Loucy (cell line): ENCODE data around the gene IBA57.

ENCODE experiments used
- H2AFZ ChIP-seq: fragments of 200-600 bp; sonication (generic); 2 replicates; pipeline ENCODE4 v1.6.0; 2016; ENCODE audit warnings: antibody characterized with exemption, mild to moderate bottlenecking, low read length, moderate library complexity
- H3F3A ChIP-seq: fragments of 200-600 bp; 2 replicates; pipeline ENCODE4 v1.6.0; 2016; ENCODE audit warnings: antibody characterized with exemption, low read depth, mild to moderate bottlenecking
- H3K27me3 ChIP-seq: fragments of 200-600 bp; sonication (generic); 2 replicates; pipeline ENCODE4 v1.6.1; 2014; ENCODE audit warnings: low read length, mild to moderate bottlenecking; ENCODE audit not compliant: insufficient read depth, poor library complexity, severe bottlenecking
- H3K36me3 ChIP-seq: fragments of 200-600 bp; sonication (generic); 2 replicates; pipeline ENCODE4 v1.6.1; 2016; ENCODE audit warnings: low read length; ENCODE audit not compliant: insufficient read depth
- H3K4me1 ChIP-seq: fragments of 200-600 bp; sonication (generic); 2 replicates; pipeline ENCODE4 v1.5.1; 2014; ENCODE audit warnings: low read length, mild to moderate bottlenecking; ENCODE audit not compliant: insufficient read depth, poor library complexity, severe bottlenecking
- H3K4me2 ChIP-seq: fragments of 200-600 bp; sonication (generic); 2 replicates; pipeline ENCODE4 v1.6.0; 2014; ENCODE audit warnings: antibody characterized with exemption, low read length, low read depth, mild to moderate bottlenecking; ENCODE audit not compliant: poor library complexity, severe bottlenecking
- H3K4me3 ChIP-seq: fragments of 200-600 bp; sonication (generic); 2 replicates; pipeline ENCODE4 v1.5.1; 2014; ENCODE audit warnings: low read length, mild to moderate bottlenecking, mixed read lengths; ENCODE audit not compliant: poor library complexity, severe bottlenecking
- H3K79me2 ChIP-seq: fragments of 200-600 bp; sonication (generic); 2 replicates; pipeline ENCODE4 v1.6.1; 2014; ENCODE audit warnings: low read length; ENCODE audit not compliant: insufficient read depth
- H3K9ac ChIP-seq: fragments of 200-600 bp; sonication (generic); 2 replicates; pipeline ENCODE4 v1.6.0; 2014; ENCODE audit warnings: mild to moderate bottlenecking, low read depth, low read length, moderate library complexity; ENCODE audit not compliant: poor library complexity, severe bottlenecking
- H3K9me2 ChIP-seq: fragments of 200-600 bp; sonication (generic); replicated peaks from 2 replicates; pipeline ENCODE4 v1.6.1; 2016; ENCODE audit warnings: low read depth, low read length, mixed read lengths
- H3K9me3 ChIP-seq: fragments of 200-600 bp; sonication (generic); 2 replicates; pipeline ENCODE4 v1.6.1; 2014; ENCODE audit warnings: mild to moderate bottlenecking, antibody characterized with exemption, low read length, low read depth; ENCODE audit not compliant: insufficient read depth
- H4K20me1 ChIP-seq: fragments of 200-600 bp; sonication (generic); 2 replicates; pipeline ENCODE4 v1.6.0; 2014; ENCODE audit warnings: antibody characterized with exemption, low read length, mild to moderate bottlenecking; ENCODE audit not compliant: insufficient read depth, poor library complexity, severe bottlenecking
- CTCF ChIP-seq: fragments of 200-600 bp; sonication (generic); conservative IDR thresholded peaks from 2 replicates; pipeline ENCODE4 v1.5.1; 2014; ENCODE audit warnings: mild to moderate bottlenecking, antibody characterized with exemption, low read length
- EZH2phosphoT487 ChIP-seq: fragments of 200-600 bp; IDR thresholded peaks from 2 replicates; pipeline ENCODE4 v1.6.1; 2018; ENCODE audit warnings: antibody characterized with exemption, mild to moderate bottlenecking, moderate library complexity, borderline replicate concordance

Gene IBA57

GRCh38 chr1:228212966-228213844 is 47.6 kb downstream of the IBA57 start:
- Histone ChIP-seq H3K4me2 (peak overlapping the region; percentile 62), H3K36me3 (no peaks in the 10 kb centered on the region), H3K9me3 (no peaks in the 10 kb centered on the region), H3K9ac (peak overlapping the region; percentile 74), H4K20me1 (no peaks in the 10 kb centered on the region), H3K27me3 (no peaks in the 10 kb centered on the region), H3K4me3 (peak overlapping the region; percentile 74), H3K4me1 (peaks cover 3% of the 10 kb centered on the region), H3F3A (no peaks in the 10 kb centered on the region), H3K9me2 (no peaks in the 10 kb centered on the region), H2AFZ (peak overlapping the region; percentile 97), H3K79me2 (no peaks in the 10 kb centered on the region)
- TF ChIP-seq EZH2phosphoT487 (no peak), CTCF (peak; percentile 49)

- H3K27me3 ChIP-seq, result no peaks in the 10 kb centered on the region
- H3K9me2 ChIP-seq, result no peaks in the 10 kb centered on the region
- H3K9ac ChIP-seq, result no peak overlapping the region
- H3K4me3 ChIP-seq, result peak overlapping the region; percentile 32
- peak overlapping the region; percentile 40 for H3K4me2 ChIP-seq
- no peaks in the 10 kb centered on the region for H3F3A ChIP-seq
- H3K79me2 ChIP-seq, result no peaks in the 10 kb centered on the region
- TF ChIP-seq EZH2phosphoT487 (no peak), CTCF (no peak)
- H3K9me3 ChIP-seq, result no peaks in the 10 kb centered on the region
- peaks cover 3% of the 10 kb centered on the region for H3K4me1 ChIP-seq
- H4K20me1 ChIP-seq, result no peaks in the 10 kb centered on the region
- no peaks in the 10 kb centered on the region for H3K36me3 ChIP-seq
- no peak overlapping the region for H2AFZ ChIP-seq
These were observed 48.6 kb downstream of the IBA57 start for GRCh38 chr1:228213917-228214808.

- Histone ChIP-seq H3K79me2 (no peaks in the 10 kb centered on the region), H3K27me3 (no peaks in the 10 kb centered on the region), H2AFZ (no peak overlapping the region), H3F3A (no peaks in the 10 kb centered on the region), H3K36me3 (no peaks in the 10 kb centered on the region), H3K9ac (no peak overlapping the region), H4K20me1 (no peaks in the 10 kb centered on the region), H3K9me2 (no peaks in the 10 kb centered on the region), H3K4me2 (no peak overlapping the region), H3K9me3 (no peaks in the 10 kb centered on the region), H3K4me3 (no peak overlapping the region), H3K4me1 (peaks cover 3% of the 10 kb centered on the region)
- TF ChIP-seq EZH2phosphoT487 (no peak), CTCF (no peak)
These were observed 49.5 kb downstream of the IBA57 start for GRCh38 chr1:228214921-228215662.
